Activated CD8-positive, alpha-beta T cell treated with anti-CD3 and anti-CD28 coated beads, Interleukin-2, amount 10 ng/mL, durations not matched to agents 7 days and 5 days (primary cell): ENCODE results near the gene MED7. TPM values are rescaled to one million over a fixed set of nuclear protein-coding genes. Genes with fewer than 3 reads are reported as not detected.

Source experiments
- ATAC-seq: fragments of 150-1000 bp; cut with Tn5 transposase; one replicate; pipeline ENCODE4 v1.10.0; 2021; ENCODE audit warnings: moderate library complexity
- CTCF ChIA-PET: fragments of 350-600 bp; sonication (Branson Sonifier 250); formaldehyde crosslinking; loops from one replicate; lab custom pipeline; 2021; ENCODE audit warnings: antibody characterized with exemption; lab: Charles Lee
- POLR2A ChIA-PET: fragments of 350-600 bp; sonication (Branson Sonifier 250); formaldehyde crosslinking; loops from one replicate; lab custom pipeline; 2021; ENCODE audit warnings: antibody characterized with exemption; lab: Charles Lee
- DNase-seq: peaks from one replicate; pipeline ENCODE4 v3.0.0-alpha.2; 2020
- H3K27ac Mint-ChIP-seq: one replicate; pipeline ENCODE4 v1.8.0; 2021; ENCODE audit warnings: mild to moderate bottlenecking, mixed read lengths
- H3K27me3 Mint-ChIP-seq: one replicate; pipeline ENCODE4 v1.8.0; 2021; ENCODE audit warnings: low read depth, mixed read lengths
- H3K36me3 Mint-ChIP-seq: one replicate; pipeline ENCODE4 v1.8.0; 2021; ENCODE audit warnings: low read depth, mixed read lengths
- H3K4me1 Mint-ChIP-seq: one replicate; pipeline ENCODE4 v1.8.0; 2021; ENCODE audit warnings: low read depth, mixed read lengths
- H3K4me3 Mint-ChIP-seq: one replicate; pipeline ENCODE4 v1.8.0; 2021; ENCODE audit warnings: mild to moderate bottlenecking, mixed read lengths
- H3K9me3 Mint-ChIP-seq: one replicate; pipeline ENCODE4 v1.8.0; 2022; ENCODE audit warnings: mixed read lengths; ENCODE audit not compliant: insufficient read depth
- total RNA-seq, 2 experiments: library from RNA; stranded (reverse); gene quantifications; one replicate each; pipeline ENCODE4 v1.2.3, GENCODE V29; 2021

MED7 gene
- total RNA-seq, 2 experiments from 2014 or later, result 13.1 to 13.9 TPM

DNA sequence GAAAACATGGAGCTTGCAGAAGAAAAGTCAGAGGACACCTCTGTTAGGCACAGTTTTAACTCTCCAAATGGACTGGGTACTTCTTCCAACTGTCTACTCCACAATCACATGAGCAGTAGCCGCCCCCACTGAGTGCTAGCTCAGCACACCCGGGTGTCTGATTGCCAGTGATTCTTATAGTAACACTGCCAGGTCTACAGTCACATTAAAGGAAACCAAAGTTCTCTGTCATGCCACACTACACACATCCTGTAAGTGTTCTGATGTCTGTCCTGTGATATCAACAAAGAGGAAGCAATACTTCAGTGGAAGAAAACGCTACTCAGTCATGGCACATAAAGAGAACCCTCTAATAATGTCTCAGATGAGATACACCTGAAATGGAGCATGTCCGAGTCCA is 33.7 kb downstream of the MED7 start, which contains the start of gene HAVCR2:
Gene HAVCR2, minus strand, starts transcription at position 69 of the 400 bp plus-strand sequence. Its CDS starts 61 bp downstream, at position 8.
- CTCF ChIA-PET, result interaction anchor here (0.8 to 2.6 kb wide), 7 partner anchors 24 to 220 kb away, joined by 3 to 7 read pairs (median 4); partner anchors contain the start of gene MED7
- peak within 1 kb of the TSS; percentile 93 for H3K4me3 Mint-ChIP-seq
- peaks cover 72% of the 10 kb centered on the region for H3K4me1 Mint-ChIP-seq
- DNase-seq (peak; percentile 85), ATAC-seq (peak; percentile 88)
- POLR2A ChIA-PET, result interaction anchor here (0.6 to 5.4 kb wide), 17 partner anchors 8 to 194 kb away, joined by 3 to 58 read pairs (median 4); partner anchors contain the start of genes ITK and MED7
- H3K27me3 Mint-ChIP-seq, result no peaks in the 10 kb centered on the region
- H3K9me3 Mint-ChIP-seq, result no peaks in the 10 kb centered on the region
- H3K36me3 Mint-ChIP-seq, result peaks cover 51% of the 10 kb centered on the region
- H3K27ac Mint-ChIP-seq, result peak within 1 kb of the TSS; percentile 92

DNA sequence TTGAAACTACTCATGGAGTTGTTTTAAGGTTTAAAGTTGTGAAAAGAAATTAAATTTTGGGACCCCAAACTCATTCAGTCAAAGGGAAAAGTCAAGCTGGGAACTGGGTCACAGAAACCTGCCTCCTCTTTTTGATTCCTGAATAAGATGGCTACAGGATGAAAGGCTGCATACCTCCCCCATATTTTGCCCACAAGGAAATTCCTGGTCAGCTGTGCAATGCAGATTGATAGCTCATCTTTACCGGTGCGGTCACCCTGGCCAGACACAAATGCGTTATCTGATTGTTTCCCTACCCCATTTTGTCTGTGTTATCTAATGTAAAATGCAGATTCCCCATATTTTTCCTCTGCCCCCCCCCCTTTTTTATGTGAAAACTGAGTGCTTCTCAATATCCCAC is 35.2 kb downstream of the MED7 start:
- no peak for DNase-seq
- ChIA-PET CTCF (interaction anchor here (1.6 to 2.6 kb wide), 2 partner anchors 78 to 83 kb away, joined by 6 to 7 read pairs; no protein-coding TSS in a partner anchor), POLR2A (interaction anchor here (0.7 to 5.4 kb wide), 4 partner anchors 35 to 160 kb away, joined by 4 to 58 read pairs (median 13); partner anchors contain the start of gene MED7)
- peak overlapping the region; percentile 93 for H3K4me3 Mint-ChIP-seq
- no peaks in the 10 kb centered on the region for H3K27me3 Mint-ChIP-seq
- H3K9me3 Mint-ChIP-seq, result no peaks in the 10 kb centered on the region
- peaks cover 66% of the 10 kb centered on the region for H3K4me1 Mint-ChIP-seq
- peaks cover 61% of the 10 kb centered on the region for H3K36me3 Mint-ChIP-seq
- H3K27ac Mint-ChIP-seq, result peak overlapping the region; percentile 78
- ATAC-seq, result no peak

DNA sequence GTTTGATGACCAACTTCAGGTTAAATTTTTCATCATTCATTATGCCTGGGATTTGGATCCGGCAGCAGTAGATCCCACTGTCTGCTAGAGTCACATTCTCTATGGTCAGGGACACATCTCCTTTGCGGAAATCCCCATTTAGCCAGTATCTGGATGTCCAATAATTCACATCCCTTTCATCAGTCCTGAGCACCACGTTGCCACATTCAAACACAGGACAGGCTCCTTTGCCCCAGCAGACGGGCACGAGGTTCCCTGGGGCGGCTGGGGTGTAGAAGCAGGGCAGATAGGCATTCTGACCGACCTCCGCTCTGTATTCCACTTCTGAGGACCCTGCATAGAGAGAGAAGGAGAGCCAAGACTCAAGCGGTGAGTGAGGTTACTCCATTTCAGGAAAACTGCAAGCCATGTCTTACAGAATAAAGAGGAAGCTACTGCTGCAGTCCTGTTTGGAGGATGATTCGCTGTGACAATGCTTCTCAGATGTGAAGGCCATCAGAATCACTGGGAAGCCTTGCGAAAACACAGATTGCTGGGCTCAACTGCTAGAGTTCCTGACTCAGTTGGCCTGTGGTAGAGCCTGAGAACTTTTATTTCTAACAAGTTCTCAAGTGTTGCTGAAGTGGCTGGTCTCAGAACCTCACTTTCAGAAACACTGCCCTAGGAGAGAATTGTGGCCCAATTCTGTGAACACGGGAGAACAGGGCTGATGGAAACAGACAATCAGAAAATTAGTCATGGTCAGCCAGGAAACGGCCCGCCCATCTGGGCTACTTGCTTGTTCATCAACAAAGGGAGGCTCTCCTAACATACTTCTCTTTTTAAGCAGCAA is 35.8 kb downstream of the MED7 start:
- ChIA-PET CTCF (no interaction called here), POLR2A (interaction anchor here (0.7 to 5.4 kb wide), 3 partner anchors 36 to 161 kb away, joined by 4 to 58 read pairs (median 21); partner anchors contain the start of gene MED7)
- DNase-seq (peak; percentile 39), ATAC-seq (no peak)
- Mint-ChIP-seq H3K27me3 (no peaks in the 10 kb centered on the region), H3K27ac (peak overlapping the region; percentile 78), H3K4me3 (peak overlapping the region; percentile 93), H3K4me1 (peaks cover 70% of the 10 kb centered on the region), H3K36me3 (peaks cover 67% of the 10 kb centered on the region), H3K9me3 (no peaks in the 10 kb centered on the region)

DNA sequence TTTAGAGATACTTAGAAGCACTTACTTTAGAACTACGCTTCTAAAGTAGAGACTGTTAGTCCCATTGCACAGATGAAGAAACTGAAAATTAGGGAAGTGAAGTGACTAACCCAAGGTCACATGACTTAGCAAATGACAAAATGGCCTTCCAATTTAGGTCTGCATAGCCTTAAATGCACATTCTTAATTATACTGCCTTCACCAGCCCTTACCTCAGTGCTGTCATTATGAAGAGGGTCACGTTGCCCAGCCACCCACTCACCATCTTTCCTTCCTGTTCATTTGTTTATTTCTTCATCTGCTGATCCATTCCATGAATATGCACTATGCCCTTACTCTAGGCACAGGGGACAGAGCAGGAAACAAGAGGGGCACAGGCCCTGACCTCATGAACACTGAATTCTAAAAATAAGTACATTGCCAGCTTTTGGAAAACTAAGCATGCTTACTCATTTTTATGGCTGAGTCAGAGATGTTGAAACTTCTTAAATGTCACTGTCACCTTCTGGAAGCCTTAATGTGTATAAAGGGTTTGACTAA is 42.5 kb downstream of the MED7 start:
- no peak overlapping the region for H3K4me3 Mint-ChIP-seq
- peak overlapping the region; percentile 45 for H3K27ac Mint-ChIP-seq
- no peaks in the 10 kb centered on the region for H3K27me3 Mint-ChIP-seq
- peak; percentile 29 for ATAC-seq
- DNase-seq, result no peak
- peaks cover 50% of the 10 kb centered on the region for H3K4me1 Mint-ChIP-seq
- H3K36me3 Mint-ChIP-seq, result peaks cover 77% of the 10 kb centered on the region
- CTCF ChIA-PET, result interaction anchor here (1.1 to 1.3 kb wide), 2 partner anchors 16 to 24 kb away, joined by 3 to 4 read pairs; no protein-coding TSS in a partner anchor
- POLR2A ChIA-PET, result interaction anchor here (0.6 to 1.0 kb wide), 2 partner anchors 8 to 65 kb away, joined by 3 to 7 read pairs; partner anchors contain the start of gene HAVCR2
- no peaks in the 10 kb centered on the region for H3K9me3 Mint-ChIP-seq

DNA sequence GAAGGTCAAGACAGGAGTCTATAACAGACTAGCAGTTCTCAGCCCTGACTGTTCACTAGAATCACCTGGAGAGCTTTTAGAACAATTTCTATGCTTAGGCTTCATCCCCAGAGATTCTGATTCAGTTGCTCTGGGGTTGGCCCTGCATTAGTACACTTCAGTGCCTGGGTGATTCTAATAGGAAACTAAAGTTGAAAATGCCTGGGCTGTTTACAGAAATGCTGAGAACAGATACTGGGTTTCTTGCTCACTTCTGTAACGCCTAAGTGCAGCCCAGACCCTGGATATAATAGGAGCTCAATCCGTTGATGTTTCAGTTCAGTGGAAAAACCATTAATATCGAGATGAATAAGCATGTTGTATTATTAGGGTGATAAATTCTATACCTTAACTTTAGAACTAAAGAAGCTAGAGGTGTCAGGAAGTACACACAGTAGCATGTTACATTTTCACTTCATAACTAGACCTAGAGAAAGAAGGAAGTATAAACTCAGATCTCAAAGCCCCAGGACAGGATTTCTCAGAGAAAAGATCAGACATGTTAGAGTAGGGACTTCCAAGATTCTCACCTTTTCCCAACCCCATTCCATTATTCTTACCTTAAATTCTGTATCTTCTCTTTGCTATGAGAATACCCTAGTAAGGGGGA is 54.2 kb downstream of the MED7 start:
- H3K4me3 Mint-ChIP-seq, result no peak overlapping the region
- no peaks in the 10 kb centered on the region for H3K9me3 Mint-ChIP-seq
- H3K27ac Mint-ChIP-seq, result peak overlapping the region; percentile 12
- no peaks in the 10 kb centered on the region for H3K4me1 Mint-ChIP-seq
- H3K36me3 Mint-ChIP-seq, result peaks cover 82% of the 10 kb centered on the region
- no peak for DNase-seq
- ChIA-PET POLR2A (interaction anchor here (1.3 kb wide), 1 partner anchor 11 kb away, joined by 4 read pairs; no protein-coding TSS in a partner anchor), CTCF (interaction anchor here (1.9 kb wide), 1 partner anchor 63 kb away, joined by 4 read pairs; no protein-coding TSS in a partner anchor)
- no peaks in the 10 kb centered on the region for H3K27me3 Mint-ChIP-seq
- no peak for ATAC-seq

Other genes starting within 250 kb of the MED7 start
- 1 to 10 TPM; 2.7 to 4.0 TPM for gene TIMD4, start 179.6 kb downstream of the MED7 start, total RNA-seq
- gene HAVCR1, start 83.7 kb downstream of the MED7 start, total RNA-seq, result 1 to 10 TPM; 2.8 to 2.9 TPM
- 10 to 100 TPM; 77.6 to 78.7 TPM for gene HAVCR2, start 33.8 kb downstream of the MED7 start, total RNA-seq
- gene GARIN3, start 23.4 kb upstream of the MED7 start, total RNA-seq, result not detected
- gene ITK, start 38.0 kb upstream of the MED7 start, total RNA-seq, result 100 to 1,000 TPM; 254 to 263 TPM
- gene CYFIP2, start 123.3 kb upstream of the MED7 start, total RNA-seq, result 100 to 1,000 TPM; 512 to 516 TPM